ENCODE data around the gene ERGIC3. TPM values are rescaled to one million over a fixed set of nuclear protein-coding genes. Genes with fewer than 3 reads are reported as not detected.
A peak's percentile ranks its signal among the peaks of the same experiment; 100 is the strongest.

ERGIC3 gene
- total and polyA plus RNA-seq, 2 of the 13 experiments (the other 11 are each of a cell fraction or from before 2014, with no cell fraction given), result 407 to 670 TPM

DNA sequence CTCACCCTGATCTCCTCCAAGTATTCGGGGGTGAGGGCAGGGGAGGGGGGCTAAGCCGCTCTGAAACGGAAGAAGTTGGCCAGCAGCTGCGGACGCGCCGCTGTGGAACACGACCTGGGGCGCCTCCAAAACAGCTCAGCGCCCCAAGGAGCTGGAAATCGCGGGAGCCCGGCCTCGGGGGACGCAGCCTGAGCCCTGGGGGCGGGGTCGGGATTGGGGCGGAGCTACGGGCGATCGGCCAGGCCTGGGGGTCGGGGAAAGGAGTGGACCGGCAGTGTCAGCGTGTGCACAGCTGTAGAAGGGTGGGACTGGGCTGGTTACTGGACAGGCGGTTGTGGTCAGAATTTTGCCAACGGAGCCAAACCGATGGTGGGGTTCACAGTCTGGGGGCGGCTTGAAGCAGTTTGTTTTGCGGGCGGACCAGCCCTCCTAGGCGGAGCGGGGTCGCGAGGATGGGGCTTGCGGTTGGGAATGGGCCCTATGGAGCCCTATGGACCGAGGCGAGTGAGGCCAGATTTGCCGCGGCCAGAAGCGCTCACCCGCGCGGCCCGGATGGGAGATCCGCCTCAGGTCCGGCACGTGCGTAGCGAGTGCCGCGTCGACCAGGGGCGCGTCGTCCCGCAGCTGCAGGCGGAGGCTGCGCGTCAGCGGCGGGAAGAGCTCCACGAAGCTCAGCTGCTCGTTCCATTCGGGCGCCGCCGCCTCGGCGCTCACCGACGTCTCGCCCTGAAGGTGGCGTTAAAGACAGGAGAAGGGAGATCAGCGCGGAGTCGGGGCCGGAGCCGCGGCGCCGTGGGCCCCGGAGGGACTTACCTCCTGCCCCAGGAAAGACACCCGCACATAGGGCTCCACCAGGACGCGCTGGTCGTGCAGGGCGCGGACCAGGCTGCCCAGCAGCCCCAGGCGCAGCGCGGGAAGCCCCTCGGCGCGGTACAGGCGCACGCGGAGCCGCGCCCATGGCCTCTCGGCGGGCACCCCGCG lies 59.4 kb downstream of the ERGIC3 start (continued):
- TF ChIP-seq ZBTB38 (CRISPR knock-in tag; IDR thresholded peaks at IDR 0.05) (peak; percentile 77; the same call in 1 of the 2 replicates), ZNF589 (CRISPR knock-in tag; conservative IDR thresholded peaks at IDR 0.05) (no peak; the same call in 1 of the 2 replicates), HNRNPH1 (optimal IDR thresholded peaks at IDR 0.05; ENCODE audit: low read depth, low read length) (no peak), ISL2 (CRISPR knock-in tag; IDR thresholded peaks at IDR 0.05) (no peak), FIP1L1 (IDR thresholded peaks at IDR 0.05; ENCODE audit: borderline replicate concordance, insufficient read depth, low read depth, low read length) (no peak), ZNF850 (CRISPR knock-in tag; conservative IDR thresholded peaks at IDR 0.05) (no peak), NCOA5 (CRISPR knock-in tag; IDR thresholded peaks at IDR 0.05) (no peak), TEAD2 (CRISPR knock-in tag; IDR thresholded peaks at IDR 0.05) (0 out of 2 replicates have a peak, but pooled peaks have one; percentile 70), ZNF367 (CRISPR knock-in tag; IDR thresholded peaks at IDR 0.05; ENCODE audit: borderline replicate concordance) (no peak; the same call in 1 of the 2 replicates), ZNF335 (CRISPR knock-in tag; IDR thresholded peaks at IDR 0.05) (no peak), SP4 (CRISPR knock-in tag; IDR thresholded peaks at IDR 0.05) (no peak), GZF1 (CRISPR knock-in tag; IDR thresholded peaks at IDR 0.05) (no peak), HIVEP1 (CRISPR knock-in tag; IDR thresholded peaks at IDR 0.05) (peak; percentile 78), ZNF34 (CRISPR knock-in tag; IDR thresholded peaks at IDR 0.05; ENCODE audit: borderline replicate concordance) (no peak), NFKB2 (CRISPR knock-in tag; IDR thresholded peaks at IDR 0.05; ENCODE audit: borderline replicate concordance) (peak; percentile 89), TRIM24 (CRISPR knock-in tag; IDR thresholded peaks at IDR 0.05) (no peak), ZMYM4 (CRISPR knock-in tag; IDR thresholded peaks at IDR 0.05) (no peak), ZNF556 (CRISPR knock-in tag; IDR thresholded peaks at IDR 0.05; ENCODE audit: borderline replicate concordance) (0 out of 2 replicates have a peak, but pooled peaks have one; percentile 50), SYNCRIP (IDR thresholded peaks at IDR 0.05; ENCODE audit: insufficient read depth, low read depth, low read length) (no peak), CBX1 (IDR thresholded peaks at IDR 0.05; ENCODE audit: low read depth) (no peak), CENPT (CRISPR knock-in tag; IDR thresholded peaks at IDR 0.05; ENCODE audit: low read depth) (peak; percentile 90)
- TF ChIP-seq, protein P1, sequence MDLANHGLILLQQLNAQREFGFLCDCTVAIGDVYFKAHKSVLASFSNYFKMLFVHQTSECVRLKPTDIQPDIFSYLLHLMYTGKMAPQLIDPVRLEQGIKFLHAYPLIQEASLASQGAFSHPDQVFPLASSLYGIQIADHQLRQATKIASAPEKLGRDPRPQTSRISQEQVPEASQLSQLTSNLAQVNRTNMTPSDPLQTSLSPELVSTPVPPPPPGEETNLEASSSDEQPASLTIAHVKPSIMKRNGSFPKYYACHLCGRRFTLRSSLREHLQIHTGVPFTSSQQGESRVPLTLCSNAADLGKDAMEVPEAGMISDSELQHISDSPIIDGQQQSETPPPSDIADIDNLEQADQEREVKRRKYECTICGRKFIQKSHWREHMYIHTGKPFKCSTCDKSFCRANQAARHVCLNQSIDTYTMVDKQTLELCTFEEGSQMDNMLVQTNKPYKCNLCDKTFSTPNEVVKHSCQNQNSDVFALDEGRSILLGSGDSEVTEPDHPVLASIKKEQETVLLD (CRISPR knock-in tag; IDR thresholded peaks at IDR 0.05; ENCODE audit: low read depth), result no peak
- TF ChIP-seq, protein P2, sequence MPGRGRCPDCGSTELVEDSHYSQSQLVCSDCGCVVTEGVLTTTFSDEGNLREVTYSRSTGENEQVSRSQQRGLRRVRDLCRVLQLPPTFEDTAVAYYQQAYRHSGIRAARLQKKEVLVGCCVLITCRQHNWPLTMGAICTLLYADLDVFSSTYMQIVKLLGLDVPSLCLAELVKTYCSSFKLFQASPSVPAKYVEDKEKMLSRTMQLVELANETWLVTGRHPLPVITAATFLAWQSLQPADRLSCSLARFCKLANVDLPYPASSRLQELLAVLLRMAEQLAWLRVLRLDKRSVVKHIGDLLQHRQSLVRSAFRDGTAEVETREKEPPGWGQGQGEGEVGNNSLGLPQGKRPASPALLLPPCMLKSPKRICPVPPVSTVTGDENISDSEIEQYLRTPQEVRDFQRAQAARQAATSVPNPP (CRISPR knock-in tag; IDR thresholded peaks at IDR 0.05), result no peak; the same call in 1 of the 2 replicates
- TF ChIP-seq, protein P3, sequence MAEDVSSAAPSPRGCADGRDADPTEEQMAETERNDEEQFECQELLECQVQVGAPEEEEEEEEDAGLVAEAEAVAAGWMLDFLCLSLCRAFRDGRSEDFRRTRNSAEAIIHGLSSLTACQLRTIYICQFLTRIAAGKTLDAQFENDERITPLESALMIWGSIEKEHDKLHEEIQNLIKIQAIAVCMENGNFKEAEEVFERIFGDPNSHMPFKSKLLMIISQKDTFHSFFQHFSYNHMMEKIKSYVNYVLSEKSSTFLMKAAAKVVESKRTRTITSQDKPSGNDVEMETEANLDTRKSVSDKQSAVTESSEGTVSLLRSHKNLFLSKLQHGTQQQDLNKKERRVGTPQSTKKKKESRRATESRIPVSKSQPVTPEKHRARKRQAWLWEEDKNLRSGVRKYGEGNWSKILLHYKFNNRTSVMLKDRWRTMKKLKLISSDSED (CRISPR knock-in tag; IDR thresholded peaks at IDR 0.05), result no peak
- TF ChIP-seq, protein P4, sequence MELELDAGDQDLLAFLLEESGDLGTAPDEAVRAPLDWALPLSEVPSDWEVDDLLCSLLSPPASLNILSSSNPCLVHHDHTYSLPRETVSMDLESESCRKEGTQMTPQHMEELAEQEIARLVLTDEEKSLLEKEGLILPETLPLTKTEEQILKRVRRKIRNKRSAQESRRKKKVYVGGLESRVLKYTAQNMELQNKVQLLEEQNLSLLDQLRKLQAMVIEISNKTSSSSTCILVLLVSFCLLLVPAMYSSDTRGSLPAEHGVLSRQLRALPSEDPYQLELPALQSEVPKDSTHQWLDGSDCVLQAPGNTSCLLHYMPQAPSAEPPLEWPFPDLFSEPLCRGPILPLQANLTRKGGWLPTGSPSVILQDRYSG (CRISPR knock-in tag; IDR thresholded peaks at IDR 0.05), result no peak
